Hepatocyte (in vitro differentiated cells): ENCODE measurements around the gene HSPBAP1.

Experiments used
- EZH2 ChIP-seq: fragments of 200-600 bp; sonication (generic); IDR thresholded peaks from 2 replicates; pipeline ENCODE4 v1.6.1; 2016; ENCODE audit warnings: antibody characterized with exemption, mild to moderate bottlenecking, borderline replicate concordance
- EZH2phosphoT487 ChIP-seq: fragments of 200-600 bp; sonication (generic); IDR thresholded peaks from one replicate; pipeline ENCODE4 v1.6.1; 2018; ENCODE audit warnings: antibody characterized with exemption, mild to moderate bottlenecking, low read depth, moderate library complexity; ENCODE audit not compliant: unreplicated experiment, severe bottlenecking
- TF ChIP-seq, protein P1 (sequence below): fragments of 200-600 bp; sonication (generic); IDR thresholded peaks from 2 replicates; pipeline ENCODE4 v1.5.1; 2016; ENCODE audit warnings: antibody characterized with exemption, mild to moderate bottlenecking; ENCODE audit not compliant: poor library complexity

DNA sequence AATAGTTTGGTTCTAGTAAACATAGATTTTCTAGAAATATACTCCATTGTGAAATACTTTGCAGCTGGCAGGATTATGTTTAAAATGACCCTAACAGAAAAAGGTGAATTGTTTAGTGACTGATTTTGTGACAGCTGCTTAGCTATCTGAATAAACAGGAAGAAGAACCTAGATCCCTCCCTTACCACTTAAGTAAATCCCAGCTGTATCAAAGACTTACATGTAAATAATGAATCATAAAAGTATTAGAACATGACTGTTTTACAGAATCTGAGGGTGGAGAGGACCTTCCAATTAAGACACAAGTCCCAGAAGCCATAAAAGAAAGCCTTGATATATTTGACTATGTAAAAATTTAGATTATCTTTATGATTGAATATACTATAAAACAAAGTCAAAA is 17.1 kb upstream of the HSPBAP1 start:
- TF ChIP-seq, protein P1, sequence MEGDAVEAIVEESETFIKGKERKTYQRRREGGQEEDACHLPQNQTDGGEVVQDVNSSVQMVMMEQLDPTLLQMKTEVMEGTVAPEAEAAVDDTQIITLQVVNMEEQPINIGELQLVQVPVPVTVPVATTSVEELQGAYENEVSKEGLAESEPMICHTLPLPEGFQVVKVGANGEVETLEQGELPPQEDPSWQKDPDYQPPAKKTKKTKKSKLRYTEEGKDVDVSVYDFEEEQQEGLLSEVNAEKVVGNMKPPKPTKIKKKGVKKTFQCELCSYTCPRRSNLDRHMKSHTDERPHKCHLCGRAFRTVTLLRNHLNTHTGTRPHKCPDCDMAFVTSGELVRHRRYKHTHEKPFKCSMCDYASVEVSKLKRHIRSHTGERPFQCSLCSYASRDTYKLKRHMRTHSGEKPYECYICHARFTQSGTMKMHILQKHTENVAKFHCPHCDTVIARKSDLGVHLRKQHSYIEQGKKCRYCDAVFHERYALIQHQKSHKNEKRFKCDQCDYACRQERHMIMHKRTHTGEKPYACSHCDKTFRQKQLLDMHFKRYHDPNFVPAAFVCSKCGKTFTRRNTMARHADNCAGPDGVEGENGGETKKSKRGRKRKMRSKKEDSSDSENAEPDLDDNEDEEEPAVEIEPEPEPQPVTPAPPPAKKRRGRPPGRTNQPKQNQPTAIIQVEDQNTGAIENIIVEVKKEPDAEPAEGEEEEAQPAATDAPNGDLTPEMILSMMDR, result no peak
- TF ChIP-seq EZH2 (no peak), EZH2phosphoT487 (no peak)
